ENCODE results near the gene TMLHE. TPM values are rescaled to one million over a fixed set of nuclear protein-coding genes. Genes with fewer than 3 reads are reported as not detected.
"Not testable (repeated sequence)": the region's sequence is repeated elsewhere in the genome, so short reads cannot be mapped to it uniquely, and the experiment has no call there.

Gene TMLHE
- total and polyA plus RNA-seq, 3 donors from 2014 or later, result 5.3 to 17.2 (median 16.1) TPM

- H3K4me1 ChIP-seq, result no peaks in the 10 kb centered on the region
- H3K36me3 ChIP-seq (ENCODE audit: low read depth, missing control alignments), result no peaks in the 10 kb centered on the region
- 55 to 63% methylated on average over 2 of the region's 2 CpGs for WGBS, 2 donors
- DNase-seq, result no peak
- no peak overlapping the region for H3K27ac ChIP-seq
- H3K4me3 ChIP-seq, result no peak overlapping the region
- no peaks in the 10 kb centered on the region for H3K9me3 ChIP-seq
- no peaks in the 10 kb centered on the region for H3K27me3 ChIP-seq
- intact Hi-C loops (cut with DNase I; ENCODE audit: low total_unique reads), result no loop called here
- no peak for TF ChIP-seq CTCF (IDR thresholded peaks at IDR 0.05)
- TF ChIP-seq POLR2A (IDR thresholded peaks at IDR 0.05), result no peak
Observed at GRCh38 chrX:155544881-155545280, 67.9 kb downstream of the TMLHE start.

- intact Hi-C loops (cut with DNase I; ENCODE audit: low total_unique reads), result no loop called here
- H3K9me3 ChIP-seq, result no peaks in the 10 kb centered on the region
- no peaks in the 10 kb centered on the region for H3K4me1 ChIP-seq
- H3K27ac ChIP-seq, result no peak overlapping the region
- TF ChIP-seq CTCF (IDR thresholded peaks at IDR 0.05) (no peak), POLR2A (IDR thresholded peaks at IDR 0.05) (no peak)
- no peak overlapping the region for H3K4me3 ChIP-seq
- DNase-seq, result no peak
- WGBS, 2 donors, result 95 to 100% methylated on average over 1 of the region's 1 CpG
- H3K36me3 ChIP-seq (ENCODE audit: low read depth, missing control alignments), result no peaks in the 10 kb centered on the region
- no peaks in the 10 kb centered on the region for H3K27me3 ChIP-seq
Observed at GRCh38 chrX:155535866-155536265, 76.9 kb downstream of the TMLHE start.

- Histone ChIP-seq H3K9me3 (no peaks in the 10 kb centered on the region), H3K27ac (no peak overlapping the region), H3K4me3 (no peak overlapping the region), H3K4me1 (no peaks in the 10 kb centered on the region), H3K36me3 (ENCODE audit: low read depth, missing control alignments) (no peaks in the 10 kb centered on the region), H3K27me3 (no peaks in the 10 kb centered on the region)
- intact Hi-C loops (cut with DNase I; ENCODE audit: low total_unique reads), result no loop called here
- no peak for TF ChIP-seq CTCF (IDR thresholded peaks at IDR 0.05)
- no peak for TF ChIP-seq POLR2A (IDR thresholded peaks at IDR 0.05)
- no peak for DNase-seq
Observed at GRCh38 chrX:155534800-155535199, 78.0 kb downstream of the TMLHE start.

GRCh38 chrX:155527023-155527422 lies 85.7 kb downstream of the TMLHE start:
- H3K4me1 ChIP-seq; H3K36me3 ChIP-seq (ENCODE audit: low read depth, missing control alignments); H3K4me3 ChIP-seq; intact Hi-C loops (cut with DNase I; ENCODE audit: low total_unique reads); H3K27me3 ChIP-seq; H3K27ac ChIP-seq; DNase-seq; H3K9me3 ChIP-seq: not testable (repeated sequence)
- WGBS, 2 donors, result 89 to 97% methylated on average over 2 of the region's 2 CpGs

GRCh38 chrX:155514225-155514624 lies 98.5 kb downstream of the TMLHE start:
- Histone ChIP-seq H3K36me3 (ENCODE audit: low read depth, missing control alignments) (no peaks in the 10 kb centered on the region), H3K4me1 (no peaks in the 10 kb centered on the region), H3K9me3 (no peaks in the 10 kb centered on the region), H3K27ac (no peak overlapping the region), H3K4me3 (no peak overlapping the region), H3K27me3 (no peaks in the 10 kb centered on the region)
- DNase-seq, result no peak
- TF ChIP-seq POLR2A (IDR thresholded peaks at IDR 0.05) (no peak), CTCF (IDR thresholded peaks at IDR 0.05) (no peak)
- intact Hi-C loops (cut with DNase I; ENCODE audit: low total_unique reads), result no loop called here

Data from testis (tissue), 3 donors.